Endothelial cell of umbilical vein (primary cell): Measurements from ENCODE around the gene EP300. TPM values are rescaled to one million over a fixed set of nuclear protein-coding genes. Genes with fewer than 3 reads are reported as not detected.

ENCODE experiments used
- BruUV-seq: library from RNA; stranded (reverse); fragments of 400-500 nt; replicated peaks from 2 replicates; lab custom pipeline; 2021; lab: Mats Ljungman, UMichigan
- CTCF ChIA-PET: fragments of 300-600, 350-600 bp; sonication (Branson Sonifier 250); formaldehyde crosslinking; loops from one replicate; lab custom pipeline; 2021; ENCODE audit warnings: antibody characterized with exemption, inconsistent platforms; lab: Charles Lee
- POLR2A ChIA-PET: fragments of 300-600, 350-600 bp; sonication (Branson Sonifier 250); formaldehyde crosslinking; loops from one replicate; lab custom pipeline; 2021; ENCODE audit warnings: antibody characterized with exemption, inconsistent platforms; lab: Charles Lee
- DNase-seq: peaks from one replicate; pipeline ENCODE4 v3.0.0-alpha.2; 2011; ENCODE audit warnings: low read depth, low spot score
- FAIRE-seq: peaks from 2 replicates; lab custom pipeline; 2011; peaks lifted over from hg19 to GRCh38; lab: Jason Lieb, UNC
- H2AFZ ChIP-seq: 2 replicates; pipeline ENCODE4 v1.6.0; 2012; ENCODE audit warnings: low read depth, low read length, control low read depth, inconsistent platforms
- H3K27ac ChIP-seq: 2 replicates; pipeline ENCODE4 v1.5.1; 2011; ENCODE audit warnings: low read depth, mild to moderate bottlenecking, control low read depth, low read length, moderate library complexity; ENCODE audit not compliant: insufficient read depth
- H3K27me3 ChIP-seq, 2 experiments: 2 replicates each; pipeline versions ENCODE4 v1.6.0 to v1.6.1; 2011; ENCODE audit warnings: low read length in 2 of 2, mixed read lengths in 1 of 2; ENCODE audit not compliant: control insufficient read depth in 2 of 2, insufficient read depth in 2 of 2
- H3K36me3 ChIP-seq, 2 experiments: 2 replicates in 1 of 2; 3 replicates in 1 of 2; pipeline ENCODE4 v1.5.1; 2011; ENCODE audit warnings: low read length in 2 of 2, mild to moderate bottlenecking in 1 of 2, moderate library complexity in 1 of 2; ENCODE audit not compliant: control insufficient read depth in 2 of 2, insufficient read depth in 2 of 2; ENCODE audit errors: extremely low read depth in 1 of 2
- H3K4me1 ChIP-seq: 3 replicates; pipeline ENCODE4 v1.5.1; 2011; ENCODE audit warnings: mild to moderate bottlenecking, low read length; ENCODE audit not compliant: control insufficient read depth, insufficient read depth; ENCODE audit errors: extremely low read depth
- H3K4me2 ChIP-seq: 2 replicates; pipeline ENCODE4 v1.6.1; 2011; ENCODE audit warnings: low read length, control low read depth, mixed read lengths; ENCODE audit not compliant: insufficient read depth
- H3K4me3 ChIP-seq, 3 experiments: fragments of 200-600 bp in 1 of 3; sonication (generic), shearing (Covaris generic) in 1 of 3; replicated peaks in 1 of 3; 2 replicates each; pipeline ENCODE4 v1.5.1; 2011 to 2016; ENCODE audit warnings: control low read depth in 3 of 3, low read length in 3 of 3, mild to moderate bottlenecking in 2 of 3, inconsistent platforms in 1 of 3, low read depth in 1 of 3, moderate library complexity in 1 of 3; ENCODE audit not compliant: insufficient read depth in 1 of 3
- H3K79me2 ChIP-seq: 2 replicates; pipeline ENCODE4 v1.6.0; 2012; ENCODE audit warnings: low read length, inconsistent platforms; ENCODE audit not compliant: control insufficient read depth, insufficient read depth
- H3K9ac ChIP-seq: replicated peaks from 2 replicates; pipeline ENCODE3; 2011; ENCODE audit warnings: low read length, control low read depth; ENCODE audit not compliant: insufficient read depth; ENCODE audit errors: extremely low read depth
- H3K9me1 ChIP-seq: replicated peaks from 3 replicates; pipeline ENCODE4 v1.6.0; 2011; ENCODE audit warnings: mild to moderate bottlenecking, low read length; ENCODE audit not compliant: control insufficient read depth, insufficient read depth; ENCODE audit errors: extremely low read depth
- H3K9me3 ChIP-seq: replicated peaks from 2 replicates; pipeline ENCODE4 v1.5.1; 2012; ENCODE audit warnings: low read length, inconsistent platforms; ENCODE audit not compliant: control insufficient read depth, insufficient read depth
- H4K20me1 ChIP-seq: replicated peaks from 2 replicates; pipeline ENCODE3; 2011; ENCODE audit warnings: mild to moderate bottlenecking, low read length; ENCODE audit not compliant: control insufficient read depth, insufficient read depth; ENCODE audit errors: extremely low read depth
- EZH2 ChIP-seq: IDR thresholded peaks from 2 replicates; pipeline ENCODE4 v1.6.1; 2012; ENCODE audit warnings: borderline replicate concordance, low read depth, mild to moderate bottlenecking, moderate library complexity, low read length, inconsistent platforms; ENCODE audit not compliant: severe bottlenecking
- FOS ChIP-seq: IDR thresholded peaks from 2 replicates; pipeline ENCODE4 v1.6.1; 2011; ENCODE audit warnings: mild to moderate bottlenecking, low read length, moderate library complexity, borderline replicate concordance; ENCODE audit not compliant: insufficient read depth
- GATA2 ChIP-seq: IDR thresholded peaks from 2 replicates; pipeline ENCODE4 v1.7.0; 2011; ENCODE audit warnings: low read depth, mild to moderate bottlenecking, moderate library complexity, mixed read lengths, low read length; ENCODE audit not compliant: insufficient read length, insufficient read depth
- JUN ChIP-seq: IDR thresholded peaks from 2 replicates; pipeline ENCODE4 v1.6.1; 2011; ENCODE audit warnings: borderline replicate concordance, low read depth; ENCODE audit not compliant: insufficient read length, insufficient read depth
- MAX ChIP-seq: IDR thresholded peaks from 2 replicates; pipeline ENCODE4 v1.6.1; 2011; ENCODE audit not compliant: insufficient read depth, insufficient read length
- MYC ChIP-seq: IDR thresholded peaks from one replicate; pipeline ENCODE4 v1.6.1; 2011; ENCODE audit warnings: mild to moderate bottlenecking, low read depth, low read length
- POLR2A ChIP-seq: IDR thresholded peaks from 2 replicates; pipeline ENCODE4 v1.6.1; 2012; ENCODE audit warnings: low read depth, mild to moderate bottlenecking, control low read depth, low read length
- POLR2AphosphoS5 ChIP-seq: IDR thresholded peaks from 2 replicates; pipeline ENCODE4 v1.6.1; 2012; ENCODE audit warnings: low read depth, mild to moderate bottlenecking, control low read depth, low read length, moderate library complexity; ENCODE audit not compliant: insufficient read depth
- dilution Hi-C: fragments of 300-500 bp; cut with MboI; formaldehyde crosslinking; loops from one replicate; pipeline ENCODE4 v1.15.0; 2019; ENCODE audit warnings: low sequenced_read_pairs; ENCODE audit not compliant: extremely low pct_ligation_motif_present
- intact Hi-C: fragments of 100-400 bp; cut with micrococcal nuclease; formaldehyde crosslinking; loops from one replicate; pipeline ENCODE4 v1.10.0; 2022
- polyA plus RNA-seq, 4 experiments: library from polyadenylated mRNA; depleted of rRNA in 3 of 4; stranded (reverse) in 3 of 4; unstranded in 1 of 4; fragments of >200 nt; gene quantifications; 2 replicates each; pipeline versions ENCODE4 v1.2.1 to v1.2.3, GENCODE V29; 2011 to 2012; ENCODE audit warnings: missing spikeins in 1 of 4
- total RNA-seq: library from RNA; stranded (reverse); gene quantifications from 2 replicates; pipeline ENCODE4 v1.2.3, GENCODE V29; 2021
- TF ChIP-seq, protein P1 (sequence below), 2 donors: IDR thresholded peaks; 1 replicate in 1 of 2; 2 replicates in 1 of 2; pipeline ENCODE4 v1.5.1; 2011; ENCODE audit warnings: low read length in 2 of 2, mild to moderate bottlenecking in 2 of 2, moderate library complexity in 2 of 2, control low read depth in 1 of 2, inconsistent platforms in 1 of 2, low read depth in 1 of 2; ENCODE audit not compliant: insufficient read depth in 1 of 2; ENCODE audit errors: extremely low read depth in 1 of 2

The EP300 gene
- total and polyA plus RNA-seq, 2 donors (not counting 3 experiments of a cell fraction or from before 2014, with no cell fraction given): 24.4 to 63.0 TPM

GRCh38 chr22:41193829-41194228 is 101.4 kb downstream of the EP300 start:
- DNase-seq (no peak), FAIRE-seq (no peak)
- Histone ChIP-seq H2AFZ (no peak overlapping the region), H3K9me3 (no peaks in the 10 kb centered on the region), H3K9me1 (no peaks in the 10 kb centered on the region), H3K27ac (no peak overlapping the region), H3K4me1 (peaks cover 5% of the 10 kb centered on the region), H3K4me2 (no peak overlapping the region), H3K79me2 (no peaks in the 10 kb centered on the region), H3K4me3 (no peak overlapping the region), H3K9ac (no peak overlapping the region), H3K27me3 (no peaks in the 10 kb centered on the region), H4K20me1 (no peaks in the 10 kb centered on the region), H3K36me3 (no peaks in the 10 kb centered on the region)
- no peak for TF ChIP-seq MAX
- TF ChIP-seq, protein P1, sequence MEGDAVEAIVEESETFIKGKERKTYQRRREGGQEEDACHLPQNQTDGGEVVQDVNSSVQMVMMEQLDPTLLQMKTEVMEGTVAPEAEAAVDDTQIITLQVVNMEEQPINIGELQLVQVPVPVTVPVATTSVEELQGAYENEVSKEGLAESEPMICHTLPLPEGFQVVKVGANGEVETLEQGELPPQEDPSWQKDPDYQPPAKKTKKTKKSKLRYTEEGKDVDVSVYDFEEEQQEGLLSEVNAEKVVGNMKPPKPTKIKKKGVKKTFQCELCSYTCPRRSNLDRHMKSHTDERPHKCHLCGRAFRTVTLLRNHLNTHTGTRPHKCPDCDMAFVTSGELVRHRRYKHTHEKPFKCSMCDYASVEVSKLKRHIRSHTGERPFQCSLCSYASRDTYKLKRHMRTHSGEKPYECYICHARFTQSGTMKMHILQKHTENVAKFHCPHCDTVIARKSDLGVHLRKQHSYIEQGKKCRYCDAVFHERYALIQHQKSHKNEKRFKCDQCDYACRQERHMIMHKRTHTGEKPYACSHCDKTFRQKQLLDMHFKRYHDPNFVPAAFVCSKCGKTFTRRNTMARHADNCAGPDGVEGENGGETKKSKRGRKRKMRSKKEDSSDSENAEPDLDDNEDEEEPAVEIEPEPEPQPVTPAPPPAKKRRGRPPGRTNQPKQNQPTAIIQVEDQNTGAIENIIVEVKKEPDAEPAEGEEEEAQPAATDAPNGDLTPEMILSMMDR (IDR thresholded peaks at IDR 0.05; ENCODE audit: extremely low read depth in 1 of 2, insufficient read depth in 1 of 2, low read depth in 1 of 2, low read length in 2 of 2): no peak
- TF ChIP-seq JUN: no peak
- no peak for TF ChIP-seq POLR2A
- TF ChIP-seq FOS: no peak
- no peak for TF ChIP-seq POLR2AphosphoS5
- no peak for TF ChIP-seq GATA2
- TF ChIP-seq MYC: no peak
- TF ChIP-seq EZH2: no peak
- CTCF ChIA-PET: interaction anchor here (0.6 kb wide), 1 partner anchor 118 kb away, joined by 3 read pairs; no protein-coding TSS in a partner anchor
- intact Hi-C loops: loop anchor here (10.0 kb wide), 1 partner anchor 171 kb away; no protein-coding TSS in a partner anchor
- POLR2A ChIA-PET: no interaction called here
- no TSS peak for BruUV-seq
- dilution Hi-C loops: no loop called here
